ENCODE results near the gene PAQR5. TPM values are rescaled to one million over a fixed set of nuclear protein-coding genes. Genes with fewer than 3 reads are reported as not detected.
A peak's percentile ranks its signal among the peaks of the same experiment; 100 is the strongest.
"Not testable (repeated sequence)": the region's sequence is repeated elsewhere in the genome, so short reads cannot be mapped to it uniquely, and the experiment has no call there.

Gene PAQR5
- total RNA-seq, 2 donors from 2014 or later = 36.3 to 71.1 TPM

DNA sequence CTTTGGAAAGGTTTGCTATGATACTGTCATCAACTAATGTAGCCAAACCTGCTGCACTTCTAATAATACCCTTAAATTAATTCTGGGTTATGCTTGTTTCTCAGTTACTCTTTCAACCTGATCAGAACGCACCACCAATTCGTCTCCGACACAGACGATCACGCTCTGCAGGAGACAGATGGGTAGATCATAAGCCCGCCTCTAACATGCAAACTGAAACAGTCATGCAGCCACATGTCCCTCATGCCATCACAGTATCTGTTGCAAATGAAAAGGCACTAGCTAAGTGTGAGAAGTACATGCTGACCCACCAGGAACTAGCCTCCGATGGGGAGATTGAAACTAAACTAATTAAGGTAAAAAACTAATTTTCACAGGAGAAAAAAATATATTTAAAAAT, 146.0 kb downstream of the PAQR5 start:
- Histone ChIP-seq H3K9me3 (no peaks in the 10 kb centered on the region), H3K27me3 (no peaks in the 10 kb centered on the region), H3K4me1 (no peaks in the 10 kb centered on the region), H3K27ac (no peak overlapping the region), H3K9ac (ENCODE audit: low read depth in 2 of 2, low read length in 2 of 2) (no peak overlapping the region), H3K4me3 (no peak overlapping the region), H3K36me3 (no peaks in the 10 kb centered on the region)
- intact Hi-C loops (cut with DNase I) = no loop called here
- no peak for DNase-seq
- TF ChIP-seq, protein P1, sequence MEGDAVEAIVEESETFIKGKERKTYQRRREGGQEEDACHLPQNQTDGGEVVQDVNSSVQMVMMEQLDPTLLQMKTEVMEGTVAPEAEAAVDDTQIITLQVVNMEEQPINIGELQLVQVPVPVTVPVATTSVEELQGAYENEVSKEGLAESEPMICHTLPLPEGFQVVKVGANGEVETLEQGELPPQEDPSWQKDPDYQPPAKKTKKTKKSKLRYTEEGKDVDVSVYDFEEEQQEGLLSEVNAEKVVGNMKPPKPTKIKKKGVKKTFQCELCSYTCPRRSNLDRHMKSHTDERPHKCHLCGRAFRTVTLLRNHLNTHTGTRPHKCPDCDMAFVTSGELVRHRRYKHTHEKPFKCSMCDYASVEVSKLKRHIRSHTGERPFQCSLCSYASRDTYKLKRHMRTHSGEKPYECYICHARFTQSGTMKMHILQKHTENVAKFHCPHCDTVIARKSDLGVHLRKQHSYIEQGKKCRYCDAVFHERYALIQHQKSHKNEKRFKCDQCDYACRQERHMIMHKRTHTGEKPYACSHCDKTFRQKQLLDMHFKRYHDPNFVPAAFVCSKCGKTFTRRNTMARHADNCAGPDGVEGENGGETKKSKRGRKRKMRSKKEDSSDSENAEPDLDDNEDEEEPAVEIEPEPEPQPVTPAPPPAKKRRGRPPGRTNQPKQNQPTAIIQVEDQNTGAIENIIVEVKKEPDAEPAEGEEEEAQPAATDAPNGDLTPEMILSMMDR (IDR thresholded peaks at IDR 0.05) = no peak

DNA sequence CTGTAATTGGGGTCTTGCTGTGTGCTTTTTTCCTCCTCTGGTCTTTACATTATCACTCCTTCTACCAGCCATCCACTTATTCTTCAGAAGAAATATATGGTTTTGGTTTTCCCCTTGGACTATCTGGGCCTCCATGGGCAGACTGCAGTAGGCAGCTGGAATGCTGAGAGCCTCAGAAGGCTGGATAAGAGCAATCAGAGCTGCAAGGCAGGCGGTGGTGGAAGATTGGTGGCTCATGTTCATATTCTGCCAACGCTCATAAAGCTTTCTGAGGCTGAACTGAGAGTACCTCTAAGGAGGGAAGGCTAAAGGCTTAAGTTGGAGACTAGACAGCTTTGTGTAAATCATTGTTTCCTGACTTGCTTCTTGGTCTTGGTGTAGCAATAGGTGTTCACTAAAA, 148.2 kb downstream of the PAQR5 start:
- no peaks in the 10 kb centered on the region for H3K4me1 ChIP-seq
- no peak overlapping the region for H3K27ac ChIP-seq
- no peaks in the 10 kb centered on the region for H3K9me3 ChIP-seq
- H3K4me3 ChIP-seq = no peak overlapping the region
- intact Hi-C loops (cut with DNase I) = no loop called here
- H3K27me3 ChIP-seq = no peaks in the 10 kb centered on the region
- no peaks in the 10 kb centered on the region for H3K36me3 ChIP-seq
- TF ChIP-seq, protein P1 (IDR thresholded peaks at IDR 0.05) = no peak
- H3K9ac ChIP-seq (ENCODE audit: low read depth in 2 of 2, low read length in 2 of 2) = no peak overlapping the region
- DNase-seq = no peak

DNA sequence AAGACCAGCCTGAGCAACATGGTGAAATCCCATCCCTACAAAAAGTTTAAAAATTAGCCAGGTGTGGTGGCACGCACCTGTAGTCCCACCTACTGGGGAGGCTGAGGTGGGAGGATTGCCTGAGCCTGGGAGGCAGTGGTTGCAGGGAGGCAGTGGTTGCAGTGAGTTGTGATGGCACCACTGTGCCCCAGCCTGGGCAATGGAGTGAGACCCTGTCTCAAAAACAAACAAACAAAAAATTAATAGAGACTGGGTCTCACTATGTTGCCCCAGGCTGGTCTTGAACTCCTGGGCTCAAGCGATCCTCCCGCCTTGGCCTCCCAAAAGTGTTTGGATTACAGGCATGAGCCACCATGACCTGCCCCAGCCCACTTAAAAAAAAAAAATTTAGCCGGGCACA, 151.5 kb downstream of the PAQR5 start:
- H3K9me3 ChIP-seq; H3K9ac ChIP-seq (ENCODE audit: low read depth in 2 of 2, low read length in 2 of 2); intact Hi-C loops (cut with DNase I); DNase-seq; H3K4me3 ChIP-seq; H3K4me1 ChIP-seq; H3K36me3 ChIP-seq; H3K27me3 ChIP-seq; H3K27ac ChIP-seq: not testable (repeated sequence)

DNA sequence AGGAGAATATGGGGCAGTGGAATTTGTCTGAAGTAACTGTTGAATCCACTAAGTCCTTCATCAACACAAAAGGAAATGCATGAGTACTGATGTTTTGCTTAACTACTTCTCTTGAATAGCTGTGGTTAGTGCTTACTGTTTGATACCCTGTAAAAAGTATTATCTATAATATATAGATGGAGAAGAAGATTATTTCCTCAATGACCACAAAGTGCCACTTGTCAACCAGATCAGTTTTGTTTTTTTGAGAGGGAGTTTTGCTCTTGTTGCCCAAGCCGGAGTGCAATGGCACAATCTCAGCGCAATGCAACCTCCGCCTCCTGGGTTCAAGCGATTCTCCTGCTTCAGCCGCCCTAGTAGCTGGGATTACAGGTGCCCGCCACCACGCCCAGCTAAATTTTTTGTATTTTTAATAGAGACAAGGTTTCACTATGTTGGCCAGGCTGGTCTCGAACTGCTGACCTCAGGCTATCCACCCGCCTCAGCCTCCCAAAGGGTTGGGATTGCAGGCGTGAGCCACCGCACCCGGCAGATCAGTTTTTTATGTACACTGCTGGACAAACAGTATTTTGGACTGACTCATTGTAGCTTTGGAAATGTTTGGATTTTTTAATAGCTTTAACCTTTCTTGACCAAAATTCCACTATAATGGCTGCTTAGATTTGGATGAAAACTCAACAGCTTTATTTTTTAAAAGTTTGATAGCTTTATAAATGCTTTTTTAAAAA, 152.4 kb downstream of the PAQR5 start:
- DNase-seq = no peak
- TF ChIP-seq, protein P1 (IDR thresholded peaks at IDR 0.05) = no peak
- H3K4me1 ChIP-seq = peaks cover 8% of the 10 kb centered on the region
- peaks cover 2% of the 10 kb centered on the region for H3K36me3 ChIP-seq
- no peaks in the 10 kb centered on the region for H3K9me3 ChIP-seq
- no peak overlapping the region for H3K27ac ChIP-seq
- no peaks in the 10 kb centered on the region for H3K27me3 ChIP-seq
- H3K9ac ChIP-seq (ENCODE audit: low read depth in 2 of 2, low read length in 2 of 2) = no peak overlapping the region
- intact Hi-C loops (cut with DNase I) = no loop called here
- no peak overlapping the region for H3K4me3 ChIP-seq

DNA sequence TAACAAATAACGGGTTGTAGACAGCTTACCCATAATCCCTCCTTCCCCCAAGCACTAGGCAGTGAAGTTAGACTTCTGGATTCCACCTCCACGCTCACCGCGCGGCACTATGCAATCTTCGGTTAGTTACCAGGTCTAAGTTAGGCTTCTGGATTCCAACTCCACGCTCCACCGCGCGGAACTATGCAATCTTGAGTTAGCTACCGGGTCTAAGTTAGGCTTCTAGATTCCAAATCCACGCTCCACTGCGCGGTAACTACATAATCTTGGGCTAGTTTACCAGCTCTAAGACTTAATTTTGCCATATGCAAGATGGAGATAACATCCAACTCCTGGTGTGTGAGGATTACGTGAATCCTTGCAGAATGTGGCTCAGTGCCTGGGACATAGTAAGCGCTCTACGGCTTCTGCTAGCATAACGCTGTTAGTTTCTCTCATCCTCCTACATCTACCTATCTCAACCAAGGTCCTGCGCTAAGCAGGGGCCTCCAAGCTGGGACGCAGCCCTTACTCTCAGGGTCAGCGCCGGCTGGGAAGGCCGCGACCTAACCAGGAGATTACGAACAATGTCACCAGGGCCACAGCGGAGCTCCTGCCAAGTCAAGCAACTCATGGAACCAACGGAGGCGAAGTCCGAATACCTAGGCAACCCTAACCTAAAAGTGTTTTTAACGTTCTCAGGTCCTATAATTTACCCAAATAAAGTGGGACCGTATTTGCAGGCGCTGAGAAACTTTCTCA, 153.4 kb downstream of the PAQR5 start:
- Histone ChIP-seq H3K4me3 (peak overlapping the region; percentile 71), H3K27ac (peak overlapping the region; percentile 69), H3K36me3 (peaks cover 5% of the 10 kb centered on the region), H3K27me3 (no peaks in the 10 kb centered on the region), H3K9me3 (no peaks in the 10 kb centered on the region), H3K9ac (ENCODE audit: low read depth in 2 of 2, low read length in 2 of 2) (peak overlapping the region; percentile 64 to 87), H3K4me1 (peaks cover 8% of the 10 kb centered on the region)
- intact Hi-C loops (cut with DNase I) = no loop called here
- TF ChIP-seq, protein P1 (IDR thresholded peaks at IDR 0.05) = no peak
- DNase-seq = no peak

Measured in colonic mucosa (tissue), 4 donors.